Stimulated activated CD8-positive, alpha-beta memory T cell treated with anti-CD3 and anti-CD28 coated beads, Interleukin-4, amount 100 ng/mL, for 1 hour (primary cell): Measurements from ENCODE around the gene SIL1.
"Not testable (repeated sequence)": the region's sequence is repeated elsewhere in the genome, so short reads cannot be mapped to it uniquely, and the experiment has no call there.

ENCODE experiments used
- DNase-seq, 2 donors: peaks; one replicate each; pipeline ENCODE4 v3.0.0-alpha.2; 2020; ENCODE audit warnings: low read depth in 2 of 2, low spot score in 1 of 2

SIL1 gene

DNA sequence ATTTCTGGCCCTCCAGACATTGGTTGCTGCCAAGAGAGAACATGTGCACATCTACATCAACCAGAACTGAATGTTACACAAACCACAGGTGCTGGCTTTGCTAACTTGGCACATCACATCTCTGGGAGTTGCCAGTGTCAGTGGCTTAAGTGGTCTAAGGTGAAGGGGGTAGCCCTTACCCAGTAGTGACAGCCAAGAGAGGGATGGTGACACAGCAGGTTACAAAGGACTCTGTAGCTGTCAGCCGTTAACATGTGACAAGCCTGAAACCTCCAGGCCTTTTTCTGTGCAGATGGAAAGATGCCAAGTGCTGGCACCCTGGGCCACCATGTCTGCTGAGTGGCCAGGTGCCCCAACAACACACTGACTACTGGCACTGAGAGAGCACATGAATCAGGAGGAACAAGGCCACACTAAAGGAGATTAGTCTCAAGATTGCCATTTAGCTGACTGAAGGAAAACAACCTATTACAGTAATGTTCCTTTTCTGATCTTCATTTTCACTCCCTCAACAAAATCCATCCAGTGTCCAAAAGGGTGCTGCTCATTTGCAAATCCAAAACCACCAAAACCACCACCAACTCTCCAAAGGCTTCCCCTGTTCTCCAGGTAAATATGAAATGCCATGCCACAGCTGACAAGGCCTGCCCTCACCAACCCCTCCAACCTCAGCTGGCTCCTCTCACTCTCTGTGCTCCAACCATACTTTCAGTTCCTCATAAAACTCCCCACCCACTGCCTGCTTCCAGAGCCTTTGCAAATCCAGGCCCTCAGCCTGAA is 20.2 kb downstream of the SIL1 start:
- DNase-seq, result no peak

DNA sequence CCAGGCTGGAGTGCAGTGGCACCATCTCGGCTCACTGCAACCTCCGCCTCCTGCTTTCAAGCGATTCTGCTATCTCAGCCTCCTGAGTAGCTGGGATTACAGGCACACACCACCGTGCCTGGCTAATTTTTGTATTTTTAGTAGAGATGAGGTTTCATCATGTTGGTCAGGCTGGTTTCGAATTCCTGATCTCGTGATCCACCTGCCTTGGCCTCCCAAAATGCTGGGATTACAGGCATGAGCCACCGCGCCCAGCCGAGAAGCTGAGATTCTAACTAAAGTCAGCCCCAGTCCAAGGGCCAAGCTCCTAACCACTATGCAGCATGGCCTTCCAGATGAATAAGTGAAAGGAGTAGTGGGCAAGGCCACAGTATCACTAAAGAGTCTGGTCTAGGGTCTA is 20.9 kb downstream of the SIL1 start:
- DNase-seq, result not testable (repeated sequence)

DNA sequence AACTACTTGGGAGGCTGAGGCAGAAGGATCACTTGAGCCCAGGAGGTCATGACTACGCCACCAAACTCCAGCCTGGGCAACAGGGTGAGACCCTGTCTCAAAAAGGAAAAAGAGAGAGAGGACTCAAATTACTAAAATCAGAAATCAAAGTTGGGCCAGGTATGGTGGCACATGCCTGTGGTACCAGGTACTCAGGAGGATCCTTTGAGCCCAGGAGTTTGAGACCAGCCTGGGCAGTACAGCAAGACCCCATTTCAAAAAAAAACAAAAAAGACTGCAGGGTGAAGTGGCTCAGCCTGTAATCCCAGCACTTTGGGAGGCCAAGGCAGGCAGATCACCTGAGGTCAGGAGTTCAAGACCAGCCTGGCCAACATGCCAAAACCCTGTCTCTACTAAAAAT is 23.8 kb downstream of the SIL1 start:
- not testable (repeated sequence) for DNase-seq

DNA sequence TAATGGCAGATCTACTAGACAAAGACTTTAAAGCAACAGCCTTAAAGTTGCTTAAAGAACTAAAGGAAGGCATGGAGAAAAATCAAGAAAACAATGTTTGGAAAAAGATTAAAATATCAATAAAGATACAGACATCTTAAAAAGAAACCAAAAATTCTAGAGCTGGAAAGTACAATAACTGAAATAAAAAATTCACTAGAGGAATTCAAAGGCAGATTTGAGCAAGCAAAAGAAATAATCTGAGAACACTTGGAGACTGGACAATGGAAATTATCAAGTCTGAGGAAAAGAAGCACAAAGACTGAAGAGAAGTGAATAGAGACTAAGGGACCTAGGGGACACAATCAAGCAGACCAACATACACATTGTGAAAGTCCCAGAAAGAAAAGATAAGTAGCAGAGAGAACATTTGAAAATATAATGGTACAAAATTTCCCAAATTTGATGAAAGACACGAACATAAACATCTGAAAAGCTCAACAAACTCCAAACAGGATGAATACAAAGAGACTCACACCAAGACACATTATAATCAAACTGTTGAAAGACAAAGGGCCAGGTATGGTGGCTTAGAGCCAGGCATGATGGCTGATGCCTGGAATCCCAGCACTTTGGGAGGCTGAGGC is 26.3 kb downstream of the SIL1 start:
- no peak for DNase-seq

DNA sequence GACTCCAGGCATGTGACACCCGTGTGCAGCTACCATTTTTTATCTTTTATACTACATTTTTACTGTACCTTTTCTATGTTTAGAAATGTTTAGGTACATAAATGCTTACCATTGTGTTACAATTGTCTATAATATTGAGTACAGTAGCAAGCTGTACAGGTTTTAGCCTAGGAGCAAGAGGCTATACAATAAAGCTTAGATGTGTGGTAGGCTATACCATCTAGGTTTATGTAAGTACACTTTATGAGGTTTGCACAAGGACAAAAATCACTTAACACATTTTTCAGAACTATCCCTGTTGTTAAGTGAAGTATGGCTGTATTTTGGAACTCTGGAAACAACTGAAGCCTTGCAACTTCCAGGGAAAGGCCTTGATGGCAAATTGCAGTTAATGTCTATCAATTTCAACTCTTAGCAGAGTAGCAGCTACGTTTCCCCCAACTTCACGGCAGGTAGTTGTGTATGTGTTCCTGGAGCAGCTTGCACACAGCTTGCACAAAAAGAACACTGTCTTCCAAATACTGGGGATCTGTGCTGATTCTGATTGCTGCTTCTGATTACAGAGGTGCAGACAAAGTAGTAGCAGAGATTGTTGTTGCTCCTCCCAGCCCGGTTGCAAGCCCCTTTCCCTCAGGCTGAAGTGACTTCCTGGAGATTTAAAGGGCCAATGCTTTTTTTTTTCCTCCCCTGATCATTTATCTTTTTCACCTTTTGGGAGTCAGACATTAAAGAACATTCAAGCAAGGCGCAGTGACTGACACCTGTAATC is 30.0 kb downstream of the SIL1 start:
- DNase-seq, result no peak

DNA sequence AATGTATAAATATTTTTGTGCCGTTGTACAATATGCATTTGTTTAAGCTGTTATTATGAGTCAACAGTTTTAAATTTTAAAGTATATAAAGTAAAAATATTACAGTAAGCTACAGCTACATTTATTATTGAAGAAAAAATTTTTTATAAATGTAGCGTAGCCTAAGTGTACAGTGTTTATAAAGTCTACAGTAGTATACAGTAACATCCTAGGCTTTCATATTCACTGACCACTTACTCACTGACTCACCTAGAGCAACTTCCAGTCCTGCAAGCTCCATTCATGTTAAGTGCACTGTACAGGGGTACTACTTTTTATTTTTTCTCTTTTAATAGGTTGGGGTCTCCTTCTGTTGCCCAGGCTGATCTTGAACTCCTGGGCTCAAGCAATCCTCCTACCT is 30.6 kb downstream of the SIL1 start:
- no peak for DNase-seq

DNA sequence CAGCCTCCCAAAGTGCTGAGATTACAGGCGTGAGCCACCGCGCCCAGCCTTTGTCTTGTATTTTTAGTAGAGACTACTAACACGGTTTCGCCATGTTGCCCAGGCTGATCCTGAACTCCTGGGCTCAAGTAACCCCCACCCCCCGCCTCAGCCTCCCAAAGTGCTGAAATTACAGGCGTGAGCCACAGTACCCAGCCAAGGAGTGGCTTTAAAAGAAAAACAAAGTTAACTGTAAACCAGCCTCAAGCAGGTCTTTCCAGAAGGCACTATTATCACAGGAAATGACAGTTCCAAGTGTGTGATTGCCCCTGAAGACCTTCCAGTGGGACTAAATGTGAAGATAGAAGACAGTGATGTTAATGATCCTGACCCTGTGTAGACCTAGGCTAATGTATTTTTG is 31.1 kb downstream of the SIL1 start:
- no peak for DNase-seq

DNA sequence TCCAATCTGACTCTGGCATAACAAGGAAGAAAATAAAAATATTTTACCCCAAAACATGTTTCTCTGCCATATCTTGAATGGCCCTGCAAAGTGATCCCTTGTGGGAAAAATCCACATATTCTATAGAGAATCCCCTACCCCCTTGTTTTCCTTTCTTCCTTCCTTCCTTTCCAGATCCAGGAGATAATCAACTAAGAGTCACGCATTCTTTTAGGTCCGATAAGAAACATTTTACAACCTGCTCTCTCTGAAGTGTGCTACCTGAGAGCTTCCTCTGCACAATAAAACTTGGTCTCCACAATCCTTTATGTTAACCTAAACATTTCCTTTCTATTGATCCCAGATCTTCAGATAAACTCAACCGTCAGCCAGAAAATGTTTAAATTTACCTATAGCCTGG is 33.3 kb downstream of the SIL1 start:
- not testable (repeated sequence) for DNase-seq

DNA sequence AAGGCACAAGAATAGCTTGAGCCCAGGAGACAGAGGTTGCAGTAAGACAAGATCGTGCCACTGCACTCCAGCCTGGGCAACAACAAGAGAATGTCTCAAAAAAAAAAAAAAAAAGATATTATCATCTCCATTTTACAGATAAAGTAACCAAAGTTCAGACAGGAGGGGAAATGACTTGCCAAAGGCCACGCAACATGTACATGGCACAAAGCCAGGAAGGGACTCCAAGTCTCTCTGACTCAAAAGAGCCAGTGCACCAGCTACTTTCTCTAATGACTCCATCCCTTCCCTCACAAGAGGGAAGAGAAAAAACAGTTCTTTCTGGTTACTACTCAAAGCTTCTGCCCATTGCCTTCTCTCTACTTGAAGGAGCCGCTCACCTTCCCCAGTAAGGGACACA is 34.1 kb downstream of the SIL1 start:
- no peak for DNase-seq

DNA sequence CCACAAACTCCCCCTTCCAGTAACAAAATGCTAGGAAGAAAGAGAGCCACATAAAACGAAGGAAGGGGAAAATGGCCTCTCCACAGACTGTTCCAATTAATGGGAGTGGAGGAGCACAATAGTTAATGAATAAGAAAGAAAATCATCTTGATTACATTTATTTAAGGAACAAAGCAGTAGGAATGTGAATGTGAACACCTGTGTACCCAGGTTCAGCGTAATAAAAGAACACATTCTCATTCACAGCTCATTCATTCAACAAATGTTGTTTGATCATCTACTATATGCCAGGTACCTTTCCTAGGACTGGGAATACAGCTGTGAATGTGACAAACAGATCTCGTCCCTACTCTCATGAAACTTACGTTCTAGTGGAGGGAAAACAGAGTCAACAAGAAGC is 35.7 kb downstream of the SIL1 start:
- no peak for DNase-seq

DNA sequence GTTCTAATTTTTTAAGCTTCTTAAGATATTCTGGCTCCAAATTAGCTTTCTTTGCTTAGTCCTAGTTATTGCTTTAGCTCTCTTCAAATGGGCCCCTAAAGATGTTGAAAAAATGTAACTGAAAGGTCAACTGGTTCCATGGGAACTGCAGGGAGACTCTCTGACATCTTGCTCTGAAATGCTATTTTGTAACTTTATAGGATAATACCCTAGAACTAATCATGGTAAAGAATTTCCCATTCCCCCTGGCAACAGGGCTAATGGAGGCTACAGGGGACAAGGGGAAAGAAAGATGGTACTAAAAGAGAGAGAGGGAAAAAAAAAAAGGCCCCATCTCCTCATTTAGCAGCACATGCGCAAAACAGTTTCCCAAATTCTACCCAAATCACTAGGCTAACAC is 39.4 kb downstream of the SIL1 start:
- no peak for DNase-seq

DNA sequence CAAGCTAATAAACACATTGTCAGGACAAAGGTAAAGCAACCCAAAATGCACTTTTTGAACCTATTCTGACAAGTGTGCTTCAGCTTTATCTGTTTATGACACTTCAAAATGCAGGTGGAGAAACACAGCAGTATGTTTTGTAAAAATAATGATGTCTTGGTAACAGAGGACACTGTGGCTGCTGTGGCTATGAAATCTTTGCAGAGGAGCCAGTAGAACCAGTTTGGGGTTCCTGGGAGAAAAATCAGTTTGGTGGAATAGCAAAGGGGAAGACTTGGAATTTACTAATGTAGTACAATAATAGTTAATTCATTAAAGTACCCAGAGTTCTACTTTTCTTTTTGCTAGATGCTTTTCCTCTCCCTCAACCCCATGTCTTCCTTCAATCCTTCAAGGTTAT is 40.6 kb downstream of the SIL1 start:
- DNase-seq, result no peak

DNA sequence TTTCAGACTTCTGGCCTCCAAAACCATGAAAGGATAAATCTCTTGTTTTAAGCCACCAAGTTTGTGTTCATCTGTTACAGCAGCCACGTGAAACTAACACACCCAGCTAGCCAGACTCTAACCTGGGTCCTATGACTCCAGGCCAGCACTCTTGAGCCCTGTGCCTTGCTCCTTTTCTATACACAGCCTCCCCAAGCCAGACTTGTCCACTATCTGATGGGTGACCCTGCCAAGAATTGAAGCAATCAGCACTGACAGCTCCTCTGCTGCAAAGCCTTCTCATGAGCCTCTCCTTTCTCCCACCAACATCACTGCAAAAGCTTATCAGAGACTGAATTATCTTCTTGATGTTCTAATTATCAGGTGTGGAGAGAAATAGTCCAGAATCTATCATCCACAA is 41.4 kb downstream of the SIL1 start:
- DNase-seq, result no peak

DNA sequence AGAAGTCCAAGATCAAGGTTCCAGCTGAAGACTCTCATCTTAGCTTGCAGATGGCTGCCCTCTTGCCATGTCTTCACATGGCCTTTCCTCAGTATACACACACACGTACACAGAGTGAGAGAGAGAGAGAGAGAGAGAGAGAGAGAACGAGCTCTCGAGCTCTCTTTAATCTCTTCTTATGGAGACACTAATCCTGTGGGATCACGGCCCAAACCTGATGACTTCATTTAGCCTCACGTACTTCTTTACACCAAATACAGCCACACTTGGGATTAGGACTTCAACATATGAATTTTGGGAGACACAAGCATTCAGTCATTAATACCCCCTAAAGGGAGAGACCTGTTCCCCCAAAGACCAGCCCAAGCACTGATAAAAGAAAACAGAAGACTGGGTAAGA is 42.8 kb downstream of the SIL1 start:
- DNase-seq, result no peak

DNA sequence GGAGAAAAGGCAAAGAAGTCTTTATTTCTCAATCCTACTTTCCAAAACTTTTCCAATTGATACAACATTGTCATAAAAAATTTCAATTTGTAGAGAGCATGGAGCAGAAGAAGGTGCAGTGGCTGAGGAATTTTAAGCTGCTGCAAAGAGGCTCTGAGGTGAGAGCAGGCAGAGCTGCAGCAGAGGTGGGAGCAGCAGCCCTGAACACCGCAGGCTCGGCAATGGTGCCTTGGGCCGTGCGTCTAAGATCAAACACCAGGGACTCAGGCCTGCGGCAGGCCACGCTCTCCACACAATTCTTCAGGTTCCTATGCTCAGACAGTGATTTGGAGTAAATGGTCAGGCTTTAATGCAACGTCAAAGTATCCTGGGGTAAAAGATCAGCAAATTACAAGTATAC is 46.3 kb downstream of the SIL1 start:
- no peak for DNase-seq

DNA sequence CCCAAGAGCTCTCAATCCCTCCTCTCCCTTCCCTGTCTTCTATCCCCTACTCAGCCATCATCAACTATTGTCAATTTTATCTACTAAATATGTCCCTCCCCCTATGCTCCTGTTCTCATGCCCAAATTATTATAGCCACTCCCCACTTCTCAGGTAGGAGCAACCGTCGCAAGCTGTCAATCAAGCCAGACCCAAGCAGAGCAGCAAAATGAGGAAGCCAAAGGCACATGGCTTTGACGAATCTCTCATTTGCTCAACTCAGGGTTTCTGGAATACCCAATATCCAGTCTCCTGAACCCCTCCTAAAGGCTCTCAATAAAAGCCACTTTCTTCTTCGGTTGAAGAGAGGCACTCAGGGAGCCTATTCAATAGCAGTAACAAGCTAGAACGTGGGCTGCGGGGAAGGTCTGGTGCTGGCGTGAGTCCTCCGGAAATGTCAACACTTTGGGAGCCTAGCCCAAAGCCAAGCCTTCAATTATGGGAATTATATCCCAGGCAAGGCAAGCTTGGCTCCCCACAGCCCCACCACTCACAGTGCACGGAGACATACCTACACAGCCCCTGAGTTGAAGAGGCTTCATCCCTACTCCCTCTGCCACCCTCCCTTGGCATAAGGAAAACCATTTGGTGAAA is 47.7 kb downstream of the SIL1 start:
- DNase-seq, result no peak

DNA sequence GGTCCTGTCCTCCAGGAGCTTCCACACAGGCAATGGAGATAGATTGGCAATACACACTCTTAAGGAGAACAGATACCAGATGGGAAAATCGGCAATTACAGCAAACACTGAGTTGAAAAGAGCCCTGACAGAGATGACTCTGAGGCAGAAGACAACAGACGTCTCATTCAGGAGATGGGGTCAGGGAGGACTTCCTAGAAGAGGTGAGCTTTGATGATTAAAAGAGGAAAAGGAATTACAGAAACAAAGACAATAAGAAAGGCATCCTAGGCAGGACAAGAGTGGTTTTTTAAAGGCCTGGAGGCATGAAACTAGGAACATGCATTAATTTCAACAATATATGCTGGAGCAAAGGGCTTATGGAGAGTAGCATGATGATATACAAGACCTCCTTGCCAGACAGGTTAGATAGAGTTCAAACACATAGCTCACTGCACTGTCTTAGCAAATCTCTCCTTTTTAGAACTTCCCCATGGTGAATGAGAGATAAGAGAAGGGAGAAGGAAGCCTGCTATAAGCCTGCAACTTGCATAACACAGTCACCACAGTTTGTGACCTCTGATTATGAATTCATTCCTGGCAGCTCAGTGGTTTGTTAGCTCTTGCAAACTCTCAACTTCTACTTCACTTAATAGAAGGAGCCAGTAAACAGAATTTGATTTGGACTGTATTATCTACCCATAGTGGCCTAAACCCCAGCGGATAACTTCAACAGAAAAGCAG is 48.5 kb downstream of the SIL1 start:
- DNase-seq, result no peak

DNA sequence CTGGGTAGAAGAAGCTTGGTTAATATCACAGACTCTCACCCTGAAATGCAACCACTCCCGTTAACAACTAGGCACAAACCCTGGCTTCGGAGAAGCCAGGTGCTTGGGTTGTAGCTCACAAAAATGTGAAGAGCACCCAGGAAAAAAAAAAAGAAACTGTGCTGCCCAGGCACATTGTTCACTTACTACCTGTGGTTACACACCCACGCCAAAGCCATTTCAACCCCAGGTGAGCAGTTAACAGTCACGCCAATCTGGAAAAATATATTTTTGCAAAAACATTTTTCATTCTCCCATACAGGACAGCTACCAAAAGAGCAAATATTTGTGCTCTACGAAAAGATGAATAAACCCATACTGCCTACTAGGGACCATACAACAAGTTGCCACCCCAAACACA is 49.2 kb downstream of the SIL1 start:
- no peak for DNase-seq

DNA sequence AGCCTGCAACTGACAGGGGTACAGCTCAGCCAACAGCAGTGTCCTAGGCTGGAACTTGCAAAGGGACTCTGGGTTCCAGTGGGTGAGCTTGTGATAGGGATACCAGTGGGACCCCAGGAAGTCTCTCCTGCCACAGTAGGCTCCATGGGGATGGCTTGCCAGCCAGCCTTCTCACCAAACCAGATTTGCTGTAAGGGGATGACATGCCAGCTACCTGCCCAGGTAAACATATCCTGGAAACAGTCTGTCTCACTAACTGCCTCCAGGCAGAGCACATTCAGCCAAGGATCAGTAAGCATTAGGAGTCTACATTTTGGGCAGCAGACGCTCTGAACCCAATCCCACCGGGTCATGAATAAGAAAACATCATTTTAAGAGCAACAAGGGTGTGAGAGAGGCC is 49.9 kb downstream of the SIL1 start:
- no peak for DNase-seq

DNA sequence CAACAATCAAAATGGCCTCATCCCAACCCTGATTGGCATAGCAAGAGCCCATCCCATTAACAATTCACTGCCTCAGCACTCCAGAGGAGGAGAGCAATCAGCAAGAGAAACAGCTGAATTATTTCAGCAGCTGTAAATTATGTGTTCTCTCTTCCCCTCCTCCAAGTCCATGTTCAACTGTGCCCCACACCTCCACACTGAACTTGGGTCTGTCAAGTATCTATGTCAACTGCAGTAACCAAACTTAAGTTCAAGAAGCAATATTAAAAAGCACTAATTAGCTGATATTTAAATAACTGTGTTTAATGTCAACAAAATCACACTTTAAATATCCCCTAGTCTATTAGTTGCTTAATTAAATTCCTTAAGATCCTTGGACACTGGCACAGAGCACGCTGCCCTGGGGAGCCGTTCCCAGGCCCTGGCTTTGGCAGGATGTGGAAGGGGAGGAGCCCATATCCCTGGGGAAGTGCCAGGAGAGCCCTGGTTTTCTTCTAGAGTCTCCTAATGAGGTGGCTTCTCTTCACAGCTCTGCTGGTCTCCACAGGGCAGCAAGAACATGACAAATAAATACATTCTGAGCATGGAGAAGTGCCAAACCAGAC is 50.6 kb downstream of the SIL1 start:
- no peak for DNase-seq
